OCI-LY1 (cell line): ENCODE data around the gene TFG.

Experiments used
- CTCF ChIP-seq: fragments of 200-600 bp; sonication (generic), shearing (Covaris generic); IDR thresholded peaks from 2 replicates; pipeline ENCODE4 v1.5.1; 2017; ENCODE audit warnings: mild to moderate bottlenecking, antibody characterized with exemption, low read length, moderate library complexity, mixed read lengths
- EZH2 ChIP-seq: fragments of 200-600 bp; sonication (generic), shearing (Covaris generic); IDR thresholded peaks from 2 replicates; pipeline ENCODE4 v1.8.0; 2017; ENCODE audit warnings: borderline replicate concordance, mixed run types, mild to moderate bottlenecking, antibody characterized with exemption, low read length, moderate library complexity, mixed read lengths

- TF ChIP-seq CTCF, result no peak
- TF ChIP-seq EZH2, result no peak
Observed at GRCh38 chr3:100702082-100702979, 7.0 kb upstream of the TFG start.
